HEK293T (cell line): ENCODE results near the gene TMA7.
"Not testable (repeated sequence)": the region's sequence is repeated elsewhere in the genome, so short reads cannot be mapped to it uniquely, and the experiment has no call there.

Experiments
- CTCF ChIA-PET: fragments of 350-600 bp; formaldehyde crosslinking; extraction: SDS; loops from one replicate; lab custom pipeline; 2021; ENCODE audit warnings: antibody characterized with exemption, inconsistent platforms; lab: Yijun Ruan, JAX
- POLR2A ChIA-PET: fragments of 350-600 bp; formaldehyde crosslinking; extraction: SDS; loops from one replicate; lab custom pipeline; 2020; ENCODE audit warnings: antibody characterized with exemption, inconsistent platforms; lab: Yijun Ruan, JAX
- DNase-seq: peaks from one replicate; pipeline ENCODE4 v3.0.0; 2012; ENCODE audit warnings: mixed read lengths; ENCODE audit errors: extremely low spot score
- ARNT ChIP-seq: fragments of 450-650 bp; IDR thresholded peaks from 2 replicates; pipeline ENCODE4 v1.6.1; 2017; ENCODE audit warnings: mild to moderate bottlenecking
- BHLHE40 ChIP-seq: fragments of 450-650 bp; IDR thresholded peaks from 2 replicates; pipeline ENCODE4 v1.6.1; 2016; ENCODE audit warnings: mild to moderate bottlenecking, moderate library complexity, borderline replicate concordance
- CTBP1 ChIP-seq: fragments of 450-650 bp; IDR thresholded peaks from 2 replicates; pipeline ENCODE4 v1.6.1; 2016; ENCODE audit warnings: borderline replicate concordance
- ELF4 ChIP-seq: fragments of 450-650 bp; IDR thresholded peaks from 2 replicates; pipeline ENCODE4 v1.6.1; 2017; ENCODE audit warnings: antibody characterized with exemption
- FOXA1 ChIP-seq: fragments of 450-650 bp; IDR thresholded peaks from 2 replicates; pipeline ENCODE4 v1.6.1; 2016; ENCODE audit warnings: mild to moderate bottlenecking
- FOXK2 ChIP-seq: fragments of 450-650 bp; IDR thresholded peaks from 2 replicates; pipeline ENCODE4 v1.6.1; 2016; ENCODE audit warnings: mild to moderate bottlenecking
- FOXM1 ChIP-seq: fragments of 450-650 bp; IDR thresholded peaks from 2 replicates; pipeline ENCODE4 v1.6.1; 2017; ENCODE audit warnings: mild to moderate bottlenecking, borderline replicate concordance
- HDGF ChIP-seq: fragments of 450-650 bp; IDR thresholded peaks from 2 replicates; pipeline ENCODE4 v1.6.1; 2017; ENCODE audit warnings: antibody characterized with exemption, borderline replicate concordance
- L3MBTL2 ChIP-seq: fragments of 450-650 bp; conservative IDR thresholded peaks from 2 replicates; pipeline ENCODE4 v1.6.1; 2016; ENCODE audit warnings: mild to moderate bottlenecking
- LEF1 ChIP-seq: fragments of 450-650 bp; IDR thresholded peaks from 2 replicates; pipeline ENCODE4 v1.6.1; 2017; ENCODE audit warnings: mild to moderate bottlenecking, borderline replicate concordance
- NFRKB ChIP-seq: fragments of 450-650 bp; IDR thresholded peaks from 2 replicates; pipeline ENCODE4 v1.6.1; 2016; ENCODE audit warnings: mild to moderate bottlenecking, moderate library complexity
- PKNOX1 ChIP-seq: fragments of 450-650 bp; IDR thresholded peaks from 2 replicates; pipeline ENCODE4 v1.6.1; 2016
- SP1 ChIP-seq: fragments of 450-650 bp; IDR thresholded peaks from 2 replicates; pipeline ENCODE4 v1.6.1; 2017
- SUZ12 ChIP-seq: fragments of 450-650 bp; IDR thresholded peaks from 2 replicates; pipeline ENCODE4 v1.6.1; 2016; ENCODE audit warnings: mild to moderate bottlenecking
- TARDBP ChIP-seq: fragments of 450-650 bp; IDR thresholded peaks from 2 replicates; pipeline ENCODE4 v1.6.1; 2016
- ZNF384 ChIP-seq: fragments of 450-650 bp; IDR thresholded peaks from 2 replicates; pipeline ENCODE4 v1.6.1; 2016

The TMA7 gene

GRCh38 chr3:48398701-48399386 is 41.2 kb upstream of the TMA7 start:
- no peak for DNase-seq
- TF ChIP-seq FOXM1 = no peak
- TF ChIP-seq ELF4 = no peak
- no peak for TF ChIP-seq PKNOX1
- no peak for TF ChIP-seq HDGF
- TF ChIP-seq SP1 = no peak
- TF ChIP-seq TARDBP = no peak
- TF ChIP-seq L3MBTL2 = no peak
- no peak for TF ChIP-seq ZNF384
- no peak for TF ChIP-seq ARNT
- no peak for TF ChIP-seq LEF1
- TF ChIP-seq NFRKB = no peak
- no peak for TF ChIP-seq FOXK2
- no peak for TF ChIP-seq FOXA1
- TF ChIP-seq CTBP1 = no peak
- ChIA-PET CTCF (interaction anchor here (8.0 kb wide), 1 partner anchor 36 kb away, joined by 213 read pairs; no protein-coding TSS in a partner anchor), POLR2A (interaction anchor here (0.6 kb wide), 1 partner anchor 41 kb away, joined by 3 read pairs; the partner anchor contains the start of genes CCDC51 and TMA7)

GRCh38 chr3:48399387-48400172 is 40.5 kb upstream of the TMA7 start:
- ChIA-PET POLR2A (interaction anchor here (0.8 to 2.2 kb wide), 3 partner anchors 37 to 47 kb away, joined by 4 to 13 read pairs (median 7); partner anchors contain the start of genes ATRIP, CCDC51 and TMA7), CTCF (interaction anchor here (1.6 to 8.0 kb wide), 3 partner anchors 23 to 149 kb away, joined by 6 to 213 read pairs (median 11); no protein-coding TSS in a partner anchor)
- no peak for DNase-seq
- TF ChIP-seq FOXM1 (no peak), PKNOX1 (no peak)

- POLR2A ChIA-PET = interaction anchor here (1.2 to 2.2 kb wide), 6 partner anchors 29 to 45 kb away, joined by 3 to 13 read pairs (median 6); partner anchors contain the start of genes ATRIP, CCDC51, PLXNB1 and TMA7
- CTCF ChIA-PET = interaction anchor here (0.6 to 8.0 kb wide), 24 partner anchors 8 to 169 kb away, joined by 3 to 213 read pairs (median 4); partner anchors contain the start of genes ATRIP, CCDC51 and TMA7
- TF ChIP-seq FOXA1 (no peak), TARDBP (no peak), BHLHE40 (no peak), SP1 (no peak), L3MBTL2 (no peak), HDGF (no peak), FOXM1 (no peak), LEF1 (no peak), FOXK2 (no peak), ARNT (no peak), NFRKB (no peak), PKNOX1 (no peak), ELF4 (no peak), CTBP1 (no peak), ZNF384 (no peak), SUZ12 (no peak)
- DNase-seq = peak; percentile 80
Observed at GRCh38 chr3:48400824-48401433, 39.1 kb upstream of the TMA7 start.

- not testable (repeated sequence) for DNase-seq
- ChIA-PET CTCF (interaction anchor here (0.6 to 8.0 kb wide), 18 partner anchors 10 to 167 kb away, joined by 3 to 213 read pairs (median 4); partner anchors contain the start of genes ATRIP, CCDC51 and TMA7), POLR2A (interaction anchor here (1.2 to 2.2 kb wide), 6 partner anchors 28 to 45 kb away, joined by 3 to 13 read pairs (median 6); partner anchors contain the start of genes ATRIP, CCDC51, PLXNB1 and TMA7)
Observed at GRCh38 chr3:48401434-48401901, 38.6 kb upstream of the TMA7 start.

GRCh38 chr3:48402281-48402732 is 37.8 kb upstream of the TMA7 start:
- CTCF ChIA-PET = interaction anchor here (8.0 kb wide), 1 partner anchor 33 kb away, joined by 213 read pairs; no protein-coding TSS in a partner anchor
- no peak for DNase-seq
- TF ChIP-seq L3MBTL2 = no peak
- POLR2A ChIA-PET = interaction anchor here (1.1 kb wide), 1 partner anchor 44 kb away, joined by 3 read pairs; the partner anchor contains the start of gene ATRIP

GRCh38 chr3:48402907-48403306 is 37.1 kb upstream of the TMA7 start:
- TF ChIP-seq SP1 (no peak), LEF1 (no peak), FOXM1 (no peak), FOXK2 (no peak), ZNF384 (no peak), BHLHE40 (no peak), TARDBP (no peak), SUZ12 (no peak), ARNT (no peak), HDGF (no peak), FOXA1 (no peak), L3MBTL2 (no peak), ELF4 (no peak), PKNOX1 (no peak), NFRKB (no peak), CTBP1 (no peak)
- CTCF ChIA-PET = interaction anchor here (8.0 kb wide), 1 partner anchor 32 kb away, joined by 213 read pairs; no protein-coding TSS in a partner anchor
- DNase-seq = no peak
- POLR2A ChIA-PET = interaction anchor here (1.1 kb wide), 1 partner anchor 44 kb away, joined by 3 read pairs; the partner anchor contains the start of gene ATRIP
